ENCODE measurements around the gene CDH20.

Gene CDH20

GRCh38 chr18:61333271-61333745 is at the start of gene CDH20:
CDH20 (plus strand) TSS chr18:61333430.
- no peak for DNase-seq

GRCh38 chr18:61284039-61284438 is 49.2 kb upstream of the CDH20 start:
- DNase-seq, result no peak

- DNase-seq, result no peak
These were observed 47.5 kb upstream of the CDH20 start for GRCh38 chr18:61285777-61286176.

- DNase-seq, result no peak
These were observed 46.4 kb upstream of the CDH20 start for GRCh38 chr18:61286867-61287266.

GRCh38 chr18:61290616-61291015 is 42.6 kb upstream of the CDH20 start:
- DNase-seq, result no peak

GRCh38 chr18:61292280-61293035 is 40.8 kb upstream of the CDH20 start:
- no peak for DNase-seq

GRCh38 chr18:61295153-61295552 is 38.1 kb upstream of the CDH20 start:
- no peak for DNase-seq

- DNase-seq, result no peak
These were observed 25.2 kb upstream of the CDH20 start for GRCh38 chr18:61308004-61308403.

- DNase-seq, result no peak
These were observed 24.3 kb upstream of the CDH20 start for GRCh38 chr18:61308795-61309393.

GRCh38 chr18:61322265-61322873 is 10.9 kb upstream of the CDH20 start:
- peak; percentile 4 for DNase-seq

- DNase-seq, result no peak
These were observed 9.3 kb upstream of the CDH20 start for GRCh38 chr18:61323951-61324350.

GRCh38 chr18:61326407-61326806 is 6.8 kb upstream of the CDH20 start:
- DNase-seq, result no peak

GRCh38 chr18:61329398-61329797 is 3.8 kb upstream of the CDH20 start:
- no peak for DNase-seq

GRCh38 chr18:61331051-61331450 is 2.2 kb upstream of the CDH20 start:
- no peak for DNase-seq

GRCh38 chr18:61333746-61334490 is 688 bp downstream of the CDH20 start:
- no peak for DNase-seq

- no peak for DNase-seq
These were observed 1.2 kb downstream of the CDH20 start for GRCh38 chr18:61334491-61334850.

- DNase-seq, result no peak
These were observed 1.9 kb downstream of the CDH20 start for GRCh38 chr18:61334951-61335683.

- no peak for DNase-seq
These were observed 2.7 kb downstream of the CDH20 start for GRCh38 chr18:61335684-61336555.

- no peak for DNase-seq
These were observed 3.5 kb downstream of the CDH20 start for GRCh38 chr18:61336766-61337165.

GRCh38 chr18:61337527-61337926 is 4.3 kb downstream of the CDH20 start:
- DNase-seq, result no peak

- no peak for DNase-seq
These were observed 6.9 kb downstream of the CDH20 start for GRCh38 chr18:61340148-61340547.

GRCh38 chr18:61348230-61348629 is 15.0 kb downstream of the CDH20 start:
- DNase-seq, result no peak

Data from NCI-H2029 treated with DMSO at 0.1 percent for 48 hours (cell line).